ENCODE results near the gene IDNK. TPM values are rescaled to one million over a fixed set of nuclear protein-coding genes. Genes with fewer than 3 reads are reported as not detected.

IDNK gene
- total RNA-seq (2014; rRNA removed; shearing (Covaris generic); ENCODE audit: low replicate concordance) = 14.3 and 18.8 TPM in 2 replicates

- Histone ChIP-seq H4K20me1 (ENCODE audit: insufficient read depth, low read depth, low read length) (no peaks in the 10 kb centered on the region), H3K9ac (ENCODE audit: low read length) (peak within 1 kb of the TSS; percentile 88), H3K27ac (ENCODE audit: low read length) (peak within 1 kb of the TSS; percentile 67), H3K9me3 (ENCODE audit: low read length) (no peaks in the 10 kb centered on the region), H3K79me2 (ENCODE audit: low read length) (peaks cover 20% of the 10 kb centered on the region), H3K9me2 (replicated peaks; ENCODE audit: insufficient read depth, low read length) (no peaks in the 10 kb centered on the region), H3K4me1 (ENCODE audit: low read length) (peaks cover 32% of the 10 kb centered on the region), H3K27me3 (ENCODE audit: low read length) (no peaks in the 10 kb centered on the region), H3K4me2 (ENCODE audit: low read depth, low read length, poor library complexity, severe bottlenecking) (peak within 1 kb of the TSS; percentile 87), H3K36me3 (ENCODE audit: insufficient read depth, low read length) (no peaks in the 10 kb centered on the region), H3K4me3 (ENCODE audit: low read length) (peak within 1 kb of the TSS; percentile 82), H2AFZ (ENCODE audit: low read length) (peak within 1 kb of the TSS; percentile 32)
- DNase-seq = peak; percentile 88
These were observed at the start of gene IDNK for GRCh38 chr9:83622939-83623678. IDNK (plus strand) TSS chr9:83623143; CDS start chr9:83623172, 29 bp downstream.

- 0 out of 2 replicates have a peak, but pooled peaks cover 2% of the 10 kb centered on the region for H3K27me3 ChIP-seq (ENCODE audit: low read length)
- no peak overlapping the region for H3K27ac ChIP-seq (ENCODE audit: low read length)
- H3K4me1 ChIP-seq (ENCODE audit: low read length) = no peaks in the 10 kb centered on the region
- no peaks in the 10 kb centered on the region; the same call in 1 of the 2 replicates for H3K9me3 ChIP-seq (ENCODE audit: low read length)
- no peaks in the 10 kb centered on the region for H3K36me3 ChIP-seq (ENCODE audit: insufficient read depth, low read length)
- no peak overlapping the region for H3K4me2 ChIP-seq (ENCODE audit: low read depth, low read length, poor library complexity, severe bottlenecking)
- no peak overlapping the region for H3K4me3 ChIP-seq (ENCODE audit: low read length)
- H3K9me2 ChIP-seq (replicated peaks; ENCODE audit: insufficient read depth, low read length) = no peaks in the 10 kb centered on the region
- DNase-seq = no peak
- H2AFZ ChIP-seq (ENCODE audit: low read length) = no peak overlapping the region
- H3K9ac ChIP-seq (ENCODE audit: low read length) = no peak overlapping the region
- H3K79me2 ChIP-seq (ENCODE audit: low read length) = no peaks in the 10 kb centered on the region
- H4K20me1 ChIP-seq (ENCODE audit: insufficient read depth, low read depth, low read length) = no peaks in the 10 kb centered on the region
These were observed 48.5 kb upstream of the IDNK start for GRCh38 chr9:83574482-83574881.

GRCh38 chr9:83582029-83582428, 40.9 kb upstream of the IDNK start:
- no peak for DNase-seq
- H3K79me2 ChIP-seq (ENCODE audit: low read length) = no peaks in the 10 kb centered on the region
- H3K4me2 ChIP-seq (ENCODE audit: low read depth, low read length, poor library complexity, severe bottlenecking) = no peak overlapping the region
- H3K9me3 ChIP-seq (ENCODE audit: low read length) = no peaks in the 10 kb centered on the region; the same call in 1 of the 2 replicates
- H3K36me3 ChIP-seq (ENCODE audit: insufficient read depth, low read length) = no peaks in the 10 kb centered on the region
- no peak overlapping the region for H3K9ac ChIP-seq (ENCODE audit: low read length)
- no peaks in the 10 kb centered on the region for H4K20me1 ChIP-seq (ENCODE audit: insufficient read depth, low read depth, low read length)
- H2AFZ ChIP-seq (ENCODE audit: low read length) = no peak overlapping the region
- H3K27me3 ChIP-seq (ENCODE audit: low read length) = no peaks in the 10 kb centered on the region
- H3K27ac ChIP-seq (ENCODE audit: low read length) = no peak overlapping the region
- no peaks in the 10 kb centered on the region for H3K9me2 ChIP-seq (replicated peaks; ENCODE audit: insufficient read depth, low read length)
- no peak overlapping the region for H3K4me3 ChIP-seq (ENCODE audit: low read length)
- H3K4me1 ChIP-seq (ENCODE audit: low read length) = no peaks in the 10 kb centered on the region

- no peak overlapping the region for H2AFZ ChIP-seq (ENCODE audit: low read length)
- H3K4me3 ChIP-seq (ENCODE audit: low read length) = no peak overlapping the region
- no peaks in the 10 kb centered on the region for H3K9me2 ChIP-seq (replicated peaks; ENCODE audit: insufficient read depth, low read length)
- H3K27ac ChIP-seq (ENCODE audit: low read length) = no peak overlapping the region
- H3K9ac ChIP-seq (ENCODE audit: low read length) = no peak overlapping the region
- no peaks in the 10 kb centered on the region for H3K79me2 ChIP-seq (ENCODE audit: low read length)
- no peaks in the 10 kb centered on the region for H3K36me3 ChIP-seq (ENCODE audit: insufficient read depth, low read length)
- no peak overlapping the region for H3K4me2 ChIP-seq (ENCODE audit: low read depth, low read length, poor library complexity, severe bottlenecking)
- no peaks in the 10 kb centered on the region for H3K9me3 ChIP-seq (ENCODE audit: low read length)
- H4K20me1 ChIP-seq (ENCODE audit: insufficient read depth, low read depth, low read length) = no peaks in the 10 kb centered on the region
- peak; percentile 83 for DNase-seq
- H3K4me1 ChIP-seq (ENCODE audit: low read length) = no peaks in the 10 kb centered on the region
- no peaks in the 10 kb centered on the region for H3K27me3 ChIP-seq (ENCODE audit: low read length)
These were observed 39.6 kb upstream of the IDNK start for GRCh38 chr9:83583151-83584014.

GRCh38 chr9:83584995-83585394, 37.9 kb upstream of the IDNK start:
- no peaks in the 10 kb centered on the region for H4K20me1 ChIP-seq (ENCODE audit: insufficient read depth, low read depth, low read length)
- no peaks in the 10 kb centered on the region for H3K9me3 ChIP-seq (ENCODE audit: low read length)
- no peak for DNase-seq
- H3K36me3 ChIP-seq (ENCODE audit: insufficient read depth, low read length) = no peaks in the 10 kb centered on the region
- H3K79me2 ChIP-seq (ENCODE audit: low read length) = no peaks in the 10 kb centered on the region
- no peaks in the 10 kb centered on the region for H3K4me1 ChIP-seq (ENCODE audit: low read length)
- H3K9ac ChIP-seq (ENCODE audit: low read length) = no peak overlapping the region
- H2AFZ ChIP-seq (ENCODE audit: low read length) = no peak overlapping the region
- no peak overlapping the region for H3K27ac ChIP-seq (ENCODE audit: low read length)
- H3K27me3 ChIP-seq (ENCODE audit: low read length) = no peaks in the 10 kb centered on the region
- H3K4me3 ChIP-seq (ENCODE audit: low read length) = no peak overlapping the region
- H3K9me2 ChIP-seq (replicated peaks; ENCODE audit: insufficient read depth, low read length) = no peaks in the 10 kb centered on the region
- no peak overlapping the region for H3K4me2 ChIP-seq (ENCODE audit: low read depth, low read length, poor library complexity, severe bottlenecking)

GRCh38 chr9:83588256-83588655, 34.7 kb upstream of the IDNK start:
- Histone ChIP-seq H2AFZ (ENCODE audit: low read length) (no peak overlapping the region), H3K4me1 (ENCODE audit: low read length) (no peaks in the 10 kb centered on the region), H3K9me3 (ENCODE audit: low read length) (no peaks in the 10 kb centered on the region), H3K27me3 (ENCODE audit: low read length) (no peaks in the 10 kb centered on the region), H3K79me2 (ENCODE audit: low read length) (no peaks in the 10 kb centered on the region), H3K4me3 (ENCODE audit: low read length) (no peak overlapping the region), H3K4me2 (ENCODE audit: low read depth, low read length, poor library complexity, severe bottlenecking) (no peak overlapping the region), H3K27ac (ENCODE audit: low read length) (no peak overlapping the region), H3K36me3 (ENCODE audit: insufficient read depth, low read length) (no peaks in the 10 kb centered on the region), H4K20me1 (ENCODE audit: insufficient read depth, low read depth, low read length) (no peaks in the 10 kb centered on the region), H3K9ac (ENCODE audit: low read length) (no peak overlapping the region), H3K9me2 (replicated peaks; ENCODE audit: insufficient read depth, low read length) (no peaks in the 10 kb centered on the region)
- no peak for DNase-seq

- no peak overlapping the region for H2AFZ ChIP-seq (ENCODE audit: low read length)
- H3K9me3 ChIP-seq (ENCODE audit: low read length) = no peaks in the 10 kb centered on the region
- peak; percentile 82 for DNase-seq
- H3K4me1 ChIP-seq (ENCODE audit: low read length) = no peaks in the 10 kb centered on the region
- no peaks in the 10 kb centered on the region for H3K36me3 ChIP-seq (ENCODE audit: insufficient read depth, low read length)
- H3K9me2 ChIP-seq (replicated peaks; ENCODE audit: insufficient read depth, low read length) = no peaks in the 10 kb centered on the region
- H4K20me1 ChIP-seq (ENCODE audit: insufficient read depth, low read depth, low read length) = no peaks in the 10 kb centered on the region
- no peak overlapping the region for H3K9ac ChIP-seq (ENCODE audit: low read length)
- no peaks in the 10 kb centered on the region for H3K79me2 ChIP-seq (ENCODE audit: low read length)
- no peaks in the 10 kb centered on the region for H3K27me3 ChIP-seq (ENCODE audit: low read length)
- H3K4me3 ChIP-seq (ENCODE audit: low read length) = no peak overlapping the region
- no peak overlapping the region for H3K27ac ChIP-seq (ENCODE audit: low read length)
- no peak overlapping the region for H3K4me2 ChIP-seq (ENCODE audit: low read depth, low read length, poor library complexity, severe bottlenecking)
These were observed 25.9 kb upstream of the IDNK start for GRCh38 chr9:83596899-83597504.

GRCh38 chr9:83598487-83598886, 24.5 kb upstream of the IDNK start:
- Histone ChIP-seq H3K9me2 (replicated peaks; ENCODE audit: insufficient read depth, low read length) (no peaks in the 10 kb centered on the region), H3K4me2 (ENCODE audit: low read depth, low read length, poor library complexity, severe bottlenecking) (no peak overlapping the region), H2AFZ (ENCODE audit: low read length) (no peak overlapping the region)

More at GRCh38 chr9:83598487-83598886, 24.5 kb upstream of the IDNK start:
- DNase-seq = no peak
- H3K4me3 ChIP-seq (ENCODE audit: low read length) = no peak overlapping the region
- H3K9ac ChIP-seq (ENCODE audit: low read length) = no peak overlapping the region
- no peaks in the 10 kb centered on the region for H3K27me3 ChIP-seq (ENCODE audit: low read length)
- H3K27ac ChIP-seq (ENCODE audit: low read length) = no peak overlapping the region
- H3K79me2 ChIP-seq (ENCODE audit: low read length) = no peaks in the 10 kb centered on the region
- H3K4me1 ChIP-seq (ENCODE audit: low read length) = no peaks in the 10 kb centered on the region
- no peaks in the 10 kb centered on the region for H4K20me1 ChIP-seq (ENCODE audit: insufficient read depth, low read depth, low read length)
- no peaks in the 10 kb centered on the region for H3K9me3 ChIP-seq (ENCODE audit: low read length)
- H3K36me3 ChIP-seq (ENCODE audit: insufficient read depth, low read length) = no peaks in the 10 kb centered on the region
